PC-3 (cell line): ENCODE results near the gene SDK2. TPM values are rescaled to one million over a fixed set of nuclear protein-coding genes. Genes with fewer than 3 reads are reported as not detected.

ENCODE experiments used
- ATAC-seq: fragments of 200-7000 bp; cut with Tn5 transposase; 2 replicates; pipeline ENCODE4 v1.9.1; 2020; ENCODE audit warnings: mild to moderate bottlenecking, moderate library complexity
- BruUV-seq: library from RNA; stranded (reverse); fragments of 400-500 nt; replicated peaks from 2 replicates; lab custom pipeline; 2021; lab: Mats Ljungman, UMichigan
- CTCF ChIA-PET: fragments of 300-600 bp; sonication (Branson Sonifier 250); formaldehyde crosslinking; loops from one replicate; lab custom pipeline; 2022; ENCODE audit warnings: antibody characterized with exemption; lab: Charles Lee
- POLR2A ChIA-PET: fragments of 300-600 bp; sonication (Branson Sonifier 250); formaldehyde crosslinking; loops from one replicate; lab custom pipeline; 2022; ENCODE audit warnings: antibody characterized with exemption; ENCODE audit not compliant: unreplicated experiment; lab: Charles Lee
- DNase-seq: peaks from one replicate; pipeline ENCODE4 v3.0.0-alpha.2; 2015
- H2AFZ ChIP-seq: fragments of 300-600 bp; sonication (generic); 2 replicates; pipeline ENCODE4 v1.6.0; 2016; ENCODE audit warnings: antibody characterized with exemption, low read length
- H3F3A ChIP-seq: fragments of 300-600 bp; sonication (generic); one replicate; pipeline ENCODE4 v1.6.0; 2017; ENCODE audit warnings: antibody characterized with exemption, low read length, control low read depth, mild to moderate bottlenecking; ENCODE audit not compliant: unreplicated experiment
- H3K27ac ChIP-seq: fragments of 300-600 bp; sonication (generic); 2 replicates; pipeline ENCODE4 v1.5.1; 2016; ENCODE audit warnings: mild to moderate bottlenecking, low read length
- H3K27me3 ChIP-seq: fragments of 300-600 bp; sonication (generic); 2 replicates; pipeline ENCODE4 v1.6.1; 2016; ENCODE audit warnings: low read length, mixed read lengths
- H3K36me3 ChIP-seq: fragments of 300-600 bp; sonication (generic); 2 replicates; pipeline ENCODE4 v1.6.1; 2016; ENCODE audit warnings: low read depth, mixed run types, low read length, mixed read lengths
- H3K4me1 ChIP-seq: fragments of 300-600 bp; sonication (generic); 2 replicates; pipeline ENCODE4 v1.5.1; 2016; ENCODE audit warnings: low read length; ENCODE audit not compliant: insufficient read depth
- H3K4me2 ChIP-seq: fragments of 300-600 bp; sonication (generic); 2 replicates; pipeline ENCODE4 v1.6.0; 2016; ENCODE audit warnings: low read length
- H3K4me3 ChIP-seq: fragments of 300-600 bp; sonication (generic); 2 replicates; pipeline ENCODE4 v1.5.1; 2016; ENCODE audit warnings: mild to moderate bottlenecking, low read length, mixed read lengths
- H3K79me2 ChIP-seq: fragments of 300-600 bp; sonication (generic); 2 replicates; pipeline ENCODE4 v1.6.1; 2017; ENCODE audit warnings: low read length, mixed read lengths
- H3K9ac ChIP-seq: fragments of 300-600 bp; sonication (generic); 2 replicates; pipeline ENCODE4 v1.6.0; 2016; ENCODE audit warnings: mild to moderate bottlenecking, low read length
- H3K9me2 ChIP-seq: fragments of 300-600 bp; sonication (generic); replicated peaks from 2 replicates; pipeline ENCODE4 v1.6.1; 2016; ENCODE audit warnings: mixed run types, low read length, mixed read lengths
- H3K9me3 ChIP-seq: fragments of 300-600 bp; sonication (generic); 2 replicates; pipeline ENCODE4 v1.6.1; 2016; ENCODE audit warnings: low read length, mixed read lengths
- H4K20me1 ChIP-seq: fragments of 300-600 bp; sonication (generic); 2 replicates; pipeline ENCODE4 v1.6.1; 2016; ENCODE audit warnings: low read length, mixed read lengths
- CTCF ChIP-seq: fragments of 300-600 bp; sonication (generic); conservative IDR thresholded peaks from 2 replicates; pipeline ENCODE4 v1.5.1; 2017; ENCODE audit warnings: antibody characterized with exemption, low read depth, mild to moderate bottlenecking, low read length
- EZH2 ChIP-seq: fragments of 300-600 bp; sonication (generic); IDR thresholded peaks from one replicate; pipeline ENCODE4 v1.6.1; 2017; ENCODE audit warnings: antibody characterized with exemption, mild to moderate bottlenecking, low read length; ENCODE audit not compliant: unreplicated experiment
- EZH2phosphoT487 ChIP-seq: fragments of 300-600 bp; sonication (generic); IDR thresholded peaks from 2 replicates; pipeline ENCODE4 v1.6.1; 2018; ENCODE audit warnings: mild to moderate bottlenecking, antibody characterized with exemption, low read length, borderline replicate concordance
- intact Hi-C: fragments of 100-400 bp; cut with micrococcal nuclease; formaldehyde crosslinking; loops from 2 replicates; pipeline ENCODE4 v1.9.0; 2023
- total RNA-seq: library from RNA; depleted of rRNA; stranded (reverse); fragments of >200 nt; gene quantifications from 2 replicates; pipeline ENCODE4 v1.2.3, GENCODE V29; 2014

SDK2 gene
- total RNA-seq, 1 experiment from 2014 or later = 0.07 TPM

- ChIA-PET POLR2A (no interaction called here), CTCF (no interaction called here)
- H3K4me3 ChIP-seq = no peak overlapping the region
- no peak overlapping the region for H2AFZ ChIP-seq
- intact Hi-C loops = no loop called here
- DNase-seq = no peak
- no peaks in the 10 kb centered on the region for H3K79me2 ChIP-seq
- no peak overlapping the region for H3K27ac ChIP-seq
- H4K20me1 ChIP-seq = no peaks in the 10 kb centered on the region
- H3K27me3 ChIP-seq = peaks cover 91% of the 10 kb centered on the region
- no peak overlapping the region for H3K9ac ChIP-seq
- H3F3A ChIP-seq = no peaks in the 10 kb centered on the region
- TF ChIP-seq EZH2phosphoT487 (no peak), EZH2 (no peak), CTCF (no peak)
- H3K9me3 ChIP-seq = no peaks in the 10 kb centered on the region
- H3K36me3 ChIP-seq = no peaks in the 10 kb centered on the region
- no peak for ATAC-seq
- no peak overlapping the region for H3K4me2 ChIP-seq
- no TSS peak for BruUV-seq
- H3K9me2 ChIP-seq = no peaks in the 10 kb centered on the region
- H3K4me1 ChIP-seq = no peaks in the 10 kb centered on the region
Observed at GRCh38 chr17:73534209-73534909, 109.9 kb downstream of the SDK2 start.

- ChIA-PET CTCF (no interaction called here), POLR2A (no interaction called here)
- Histone ChIP-seq H3K4me1 (no peaks in the 10 kb centered on the region), H3K4me3 (no peak overlapping the region), H3K9ac (no peak overlapping the region), H3K9me2 (no peaks in the 10 kb centered on the region), H3K9me3 (no peaks in the 10 kb centered on the region), H4K20me1 (no peaks in the 10 kb centered on the region), H3K79me2 (no peaks in the 10 kb centered on the region), H3F3A (no peaks in the 10 kb centered on the region), H3K4me2 (no peak overlapping the region), H3K27ac (no peak overlapping the region), H3K27me3 (peaks cover 91% of the 10 kb centered on the region), H2AFZ (no peak overlapping the region), H3K36me3 (no peaks in the 10 kb centered on the region)
- no peak for ATAC-seq
- intact Hi-C loops = no loop called here
- TF ChIP-seq EZH2phosphoT487 = no peak
- TF ChIP-seq CTCF = no peak
- TF ChIP-seq EZH2 = no peak
- no TSS peak for BruUV-seq
- DNase-seq = no peak
Observed at GRCh38 chr17:73533781-73534180, 110.5 kb downstream of the SDK2 start.

GRCh38 chr17:73533127-73533526, 111.1 kb downstream of the SDK2 start:
- Histone ChIP-seq H3F3A (no peaks in the 10 kb centered on the region), H3K79me2 (no peaks in the 10 kb centered on the region), H3K36me3 (no peaks in the 10 kb centered on the region), H2AFZ (no peak overlapping the region), H3K9me3 (no peaks in the 10 kb centered on the region), H4K20me1 (no peaks in the 10 kb centered on the region), H3K9me2 (no peaks in the 10 kb centered on the region), H3K4me2 (no peak overlapping the region), H3K9ac (no peak overlapping the region), H3K4me3 (no peak overlapping the region), H3K4me1 (no peaks in the 10 kb centered on the region), H3K27me3 (peaks cover 91% of the 10 kb centered on the region), H3K27ac (no peak overlapping the region)
- BruUV-seq = no TSS peak
- ATAC-seq (no peak), DNase-seq (no peak)
- CTCF ChIA-PET = no interaction called here
- intact Hi-C loops = no loop called here
- POLR2A ChIA-PET = no interaction called here
- no peak for TF ChIP-seq EZH2
- no peak for TF ChIP-seq CTCF
- no peak for TF ChIP-seq EZH2phosphoT487
